Measurements from ENCODE around the gene ROCK2. TPM values are rescaled to one million over a fixed set of nuclear protein-coding genes. Genes with fewer than 3 reads are reported as not detected.

ROCK2 gene
- total and polyA plus RNA-seq, 5 donors from 2014 or later: 8.6 to 20.6 (median 10.4) TPM

- no peaks in the 10 kb centered on the region for H3K4me1 ChIP-seq (ENCODE audit: control insufficient read depth, insufficient read depth, low read length, poor library complexity, severe bottlenecking)
- H3K36me3 Mint-ChIP-seq: no peaks in the 10 kb centered on the region
- H3K27me3 ChIP-seq (ENCODE audit: control insufficient read depth, insufficient read depth, low read length): no peaks in the 10 kb centered on the region
Observed at GRCh38 chr2:11303290-11304013, 41.0 kb downstream of the ROCK2 start.

GRCh38 chr2:11299439-11299838 lies 45.0 kb downstream of the ROCK2 start:
- H3K9me3 Mint-ChIP-seq: peaks cover 0 to 2% (median 0%) of the 10 kb centered on the region in 7 donors
- no peaks in the 10 kb centered on the region for H3K36me3 Mint-ChIP-seq
- Histone ChIP-seq H3K36me3 (ENCODE audit: control insufficient read depth, insufficient read depth, low read length) (no peaks in the 10 kb centered on the region), H3K27ac (ENCODE audit: insufficient read depth, low read length, poor library complexity, severe bottlenecking) (no peak overlapping the region), H3K9me3 (ENCODE audit: control insufficient read depth in 2 of 2, low read length in 2 of 2) (no peaks in the 10 kb centered on the region), H3K4me3 (ENCODE audit: low read depth, low read length) (no peak overlapping the region), H3K27me3 (ENCODE audit: control insufficient read depth, insufficient read depth, low read length) (no peaks in the 10 kb centered on the region), H3K4me1 (ENCODE audit: control insufficient read depth, insufficient read depth, low read length, poor library complexity, severe bottlenecking) (no peaks in the 10 kb centered on the region)
- no peak overlapping the region for H3K27ac Mint-ChIP-seq
- no peak overlapping the region for H3K4me3 Mint-ChIP-seq
- peaks cover 25 to 41% (median 32%) of the 10 kb centered on the region in 4 donors for H3K4me1 Mint-ChIP-seq
- ATAC-seq (ENCODE audit: low read depth in 2 of 2): no peak
- H3K27me3 Mint-ChIP-seq: no peaks in the 10 kb centered on the region
- DNase-seq: no peak

More at GRCh38 chr2:11303290-11304013, 41.0 kb downstream of the ROCK2 start:
- Mint-ChIP-seq H3K9me3 (no peaks in the 10 kb centered on the region), H3K4me1 (peaks cover 12 to 32% (median 25%) of the 10 kb centered on the region in 4 donors), H3K4me3 (no peak overlapping the region), H3K27me3 (no peaks in the 10 kb centered on the region), H3K27ac (no peak overlapping the region)
- H3K4me3 ChIP-seq (ENCODE audit: low read depth, low read length): no peak overlapping the region
- H3K9me3 ChIP-seq (ENCODE audit: control insufficient read depth in 2 of 2, low read length in 2 of 2): no peaks in the 10 kb centered on the region
- no peaks in the 10 kb centered on the region for H3K36me3 ChIP-seq (ENCODE audit: control insufficient read depth, insufficient read depth, low read length)
- no peak overlapping the region for H3K27ac ChIP-seq (ENCODE audit: insufficient read depth, low read length, poor library complexity, severe bottlenecking)
- ATAC-seq (ENCODE audit: low read depth in 2 of 2) (no peak), DNase-seq (no peak)

GRCh38 chr2:11298592-11298991 lies 45.8 kb downstream of the ROCK2 start:
- Mint-ChIP-seq H3K27me3 (no peaks in the 10 kb centered on the region), H3K4me3 (no peak overlapping the region), H3K9me3 (peaks cover 0 to 2% (median 0%) of the 10 kb centered on the region in 7 donors), H3K4me1 (peaks cover 25 to 41% (median 32%) of the 10 kb centered on the region in 4 donors), H3K36me3 (no peaks in the 10 kb centered on the region), H3K27ac (no peak overlapping the region)
- no peak for ATAC-seq (ENCODE audit: low read depth in 2 of 2)
- Histone ChIP-seq H3K9me3 (ENCODE audit: control insufficient read depth in 2 of 2, low read length in 2 of 2) (no peaks in the 10 kb centered on the region), H3K27ac (ENCODE audit: insufficient read depth, low read length, poor library complexity, severe bottlenecking) (no peak overlapping the region), H3K36me3 (ENCODE audit: control insufficient read depth, insufficient read depth, low read length) (no peaks in the 10 kb centered on the region), H3K4me1 (ENCODE audit: control insufficient read depth, insufficient read depth, low read length, poor library complexity, severe bottlenecking) (no peaks in the 10 kb centered on the region), H3K27me3 (ENCODE audit: control insufficient read depth, insufficient read depth, low read length) (no peaks in the 10 kb centered on the region), H3K4me3 (ENCODE audit: low read depth, low read length) (no peak overlapping the region)
- no peak for DNase-seq

GRCh38 chr2:11296401-11296800 lies 48.0 kb downstream of the ROCK2 start:
- peaks cover 0 to 3% (median 0%) of the 10 kb centered on the region in 7 donors for H3K9me3 Mint-ChIP-seq
- Histone ChIP-seq H3K27me3 (ENCODE audit: control insufficient read depth, insufficient read depth, low read length) (no peaks in the 10 kb centered on the region), H3K4me3 (ENCODE audit: low read depth, low read length) (no peak overlapping the region), H3K4me1 (ENCODE audit: control insufficient read depth, insufficient read depth, low read length, poor library complexity, severe bottlenecking) (peaks cover 5% of the 10 kb centered on the region), H3K9me3 (ENCODE audit: control insufficient read depth in 2 of 2, low read length in 2 of 2) (no peaks in the 10 kb centered on the region), H3K36me3 (ENCODE audit: control insufficient read depth, insufficient read depth, low read length) (no peaks in the 10 kb centered on the region), H3K27ac (ENCODE audit: insufficient read depth, low read length, poor library complexity, severe bottlenecking) (no peak overlapping the region)
- no peak overlapping the region for H3K4me3 Mint-ChIP-seq
- H3K36me3 Mint-ChIP-seq: no peaks in the 10 kb centered on the region
- no peak for ATAC-seq (ENCODE audit: low read depth in 2 of 2)
- no peak for DNase-seq
- no peaks in the 10 kb centered on the region for H3K27me3 Mint-ChIP-seq
- H3K27ac Mint-ChIP-seq: no peak overlapping the region
- peaks cover 37 to 58% (median 46%) of the 10 kb centered on the region in 4 donors for H3K4me1 Mint-ChIP-seq

GRCh38 chr2:11292464-11293255 lies 51.8 kb downstream of the ROCK2 start:
- no peaks in the 10 kb centered on the region for H3K36me3 ChIP-seq (ENCODE audit: control insufficient read depth, insufficient read depth, low read length)
- H3K27ac ChIP-seq (ENCODE audit: insufficient read depth, low read length, poor library complexity, severe bottlenecking): no peak overlapping the region
- peaks cover 5% of the 10 kb centered on the region for H3K4me1 ChIP-seq (ENCODE audit: control insufficient read depth, insufficient read depth, low read length, poor library complexity, severe bottlenecking)
- peaks cover 0 to 3% (median 0%) of the 10 kb centered on the region in 7 donors for H3K9me3 Mint-ChIP-seq
- H3K4me1 Mint-ChIP-seq: peaks cover 40 to 65% (median 52%) of the 10 kb centered on the region in 4 donors
- no peaks in the 10 kb centered on the region for H3K36me3 Mint-ChIP-seq
- peak overlapping the region in 1 of 4 donors; percentile 38 for H3K4me3 Mint-ChIP-seq
- DNase-seq (no peak), ATAC-seq (ENCODE audit: low read depth in 2 of 2) (no peak)
- no peak overlapping the region for H3K4me3 ChIP-seq (ENCODE audit: low read depth, low read length)
- no peaks in the 10 kb centered on the region for H3K27me3 ChIP-seq (ENCODE audit: control insufficient read depth, insufficient read depth, low read length)
- no peaks in the 10 kb centered on the region for H3K9me3 ChIP-seq (ENCODE audit: control insufficient read depth in 2 of 2, low read length in 2 of 2)
- no peaks in the 10 kb centered on the region for H3K27me3 Mint-ChIP-seq
- H3K27ac Mint-ChIP-seq: peak overlapping the region in 1 of 3 donors; percentile 83

GRCh38 chr2:11290713-11291112 lies 53.7 kb downstream of the ROCK2 start:
- Mint-ChIP-seq H3K4me3 (no peak overlapping the region), H3K27me3 (no peaks in the 10 kb centered on the region), H3K27ac (no peak overlapping the region), H3K36me3 (peaks cover 7% of the 10 kb centered on the region), H3K9me3 (peaks cover 0 to 3% (median 0%) of the 10 kb centered on the region in 7 donors), H3K4me1 (peaks cover 33 to 53% (median 40%) of the 10 kb centered on the region in 4 donors)
- ATAC-seq (ENCODE audit: low read depth in 2 of 2) (no peak), DNase-seq (no peak)
- H3K9me3 ChIP-seq (ENCODE audit: control insufficient read depth in 2 of 2, low read length in 2 of 2): no peaks in the 10 kb centered on the region
- peaks cover 5% of the 10 kb centered on the region for H3K4me1 ChIP-seq (ENCODE audit: control insufficient read depth, insufficient read depth, low read length, poor library complexity, severe bottlenecking)
- H3K4me3 ChIP-seq (ENCODE audit: low read depth, low read length): no peak overlapping the region
- no peaks in the 10 kb centered on the region for H3K27me3 ChIP-seq (ENCODE audit: control insufficient read depth, insufficient read depth, low read length)
- H3K36me3 ChIP-seq (ENCODE audit: control insufficient read depth, insufficient read depth, low read length): peaks cover 4% of the 10 kb centered on the region
- no peak overlapping the region for H3K27ac ChIP-seq (ENCODE audit: insufficient read depth, low read length, poor library complexity, severe bottlenecking)

GRCh38 chr2:11290211-11290610 lies 54.2 kb downstream of the ROCK2 start:
- no peak for DNase-seq
- Histone ChIP-seq H3K36me3 (ENCODE audit: control insufficient read depth, insufficient read depth, low read length) (peaks cover 8% of the 10 kb centered on the region), H3K4me1 (ENCODE audit: control insufficient read depth, insufficient read depth, low read length, poor library complexity, severe bottlenecking) (peaks cover 5% of the 10 kb centered on the region), H3K4me3 (ENCODE audit: low read depth, low read length) (no peak overlapping the region), H3K9me3 (ENCODE audit: control insufficient read depth in 2 of 2, low read length in 2 of 2) (no peaks in the 10 kb centered on the region), H3K27me3 (ENCODE audit: control insufficient read depth, insufficient read depth, low read length) (no peaks in the 10 kb centered on the region), H3K27ac (ENCODE audit: insufficient read depth, low read length, poor library complexity, severe bottlenecking) (no peak overlapping the region)
- Mint-ChIP-seq H3K36me3 (peaks cover 12% of the 10 kb centered on the region), H3K27me3 (no peaks in the 10 kb centered on the region), H3K4me1 (peaks cover 29 to 48% (median 36%) of the 10 kb centered on the region in 4 donors), H3K27ac (no peak overlapping the region), H3K9me3 (peaks cover 0 to 4% (median 0%) of the 10 kb centered on the region in 7 donors), H3K4me3 (no peak overlapping the region)
- ATAC-seq (ENCODE audit: low read depth in 2 of 2): no peak
